CD14-positive monocyte (primary cell): ENCODE measurements around the gene CCDC86. TPM values are rescaled to one million over a fixed set of nuclear protein-coding genes. Genes with fewer than 3 reads are reported as not detected.

ENCODE experiments used
- DNase-seq, 3 donors: peaks; one replicate each; pipeline ENCODE4 v3.0.0-alpha.2; 2011 to 2022
- H2AFZ ChIP-seq: 2 replicates; pipeline ENCODE4 v1.6.0; 2012; ENCODE audit warnings: mild to moderate bottlenecking, low read depth, low read length, inconsistent platforms; ENCODE audit not compliant: insufficient read depth, poor library complexity, severe bottlenecking
- H3K27ac ChIP-seq, 2 donors: 1 replicate in 1 of 2; 2 replicates in 1 of 2; pipeline ENCODE4 v1.5.1; 2012 to 2013; ENCODE audit warnings: low read length in 2 of 2, control low read depth in 1 of 2, inconsistent platforms in 1 of 2, low read depth in 1 of 2, mild to moderate bottlenecking in 1 of 2
- H3K27me3 ChIP-seq, 2 donors: one replicate each; pipeline versions ENCODE4 v1.6.0 to v1.6.1; 2011 to 2013; ENCODE audit warnings: low read length in 2 of 2; ENCODE audit not compliant: control insufficient read depth in 2 of 2, insufficient read depth in 2 of 2
- H3K36me3 ChIP-seq, 2 donors: replicated peaks in 1 of 2; 1 replicate in 1 of 2; 2 replicates in 1 of 2; pipeline versions ENCODE4 v1.5.1 to v1.6.1; 2012 to 2013; ENCODE audit warnings: low read length in 2 of 2, control low read depth in 1 of 2, inconsistent platforms in 1 of 2, mild to moderate bottlenecking in 1 of 2; ENCODE audit not compliant: insufficient read depth in 2 of 2, control insufficient read depth in 1 of 2
- H3K4me1 ChIP-seq, 2 donors: 1 replicate in 1 of 2; 2 replicates in 1 of 2; pipeline versions ENCODE4 v1.5.1 to v1.6.1; 2012 to 2013; ENCODE audit warnings: low read length in 2 of 2, control low read depth in 1 of 2, inconsistent platforms in 1 of 2, mild to moderate bottlenecking in 1 of 2, moderate library complexity in 1 of 2; ENCODE audit not compliant: insufficient read depth in 2 of 2, control insufficient read depth in 1 of 2
- H3K4me2 ChIP-seq: replicated peaks from 2 replicates; pipeline ENCODE3; 2012; ENCODE audit warnings: low read length, moderate library complexity, mild to moderate bottlenecking; ENCODE audit not compliant: poor library complexity, severe bottlenecking; ENCODE audit errors: extremely low read depth
- H3K4me3 ChIP-seq, 3 experiments: fragments of 200-600 bp in 1 of 3; sonication (generic) in 1 of 3; replicated peaks in 1 of 3; 1 replicate in 2 of 3; 2 replicates in 1 of 3; pipeline ENCODE4 v1.5.1; 2011 to 2013; ENCODE audit warnings: low read length in 3 of 3, mild to moderate bottlenecking in 3 of 3, control low read depth in 2 of 3, low read depth in 2 of 3, inconsistent platforms in 1 of 3, moderate library complexity in 1 of 3
- H3K79me2 ChIP-seq: 2 replicates; pipeline ENCODE4 v1.6.0; 2012; ENCODE audit warnings: mild to moderate bottlenecking, control low read depth, inconsistent platforms, low read length, moderate library complexity; ENCODE audit not compliant: insufficient read depth
- H3K9ac ChIP-seq: 2 replicates; pipeline ENCODE4 v1.6.0; 2017; ENCODE audit warnings: low read length, mild to moderate bottlenecking; ENCODE audit not compliant: insufficient read depth, poor library complexity, severe bottlenecking
- H3K9me3 ChIP-seq, 2 donors: replicated peaks in 1 of 2; 1 replicate in 1 of 2; 2 replicates in 1 of 2; pipeline versions ENCODE4 v1.5.1 to v1.6.1; 2012 to 2013; ENCODE audit warnings: low read length in 2 of 2, control low read depth in 1 of 2; ENCODE audit not compliant: control insufficient read depth in 1 of 2, insufficient read depth in 1 of 2
- H4K20me1 ChIP-seq: 2 replicates; pipeline ENCODE4 v1.6.0; 2012; ENCODE audit warnings: mild to moderate bottlenecking, low read length, control low read depth, moderate library complexity; ENCODE audit not compliant: insufficient read depth
- H3K27ac Mint-ChIP-seq, 7 donors: one replicate each; pipeline ENCODE4 v1.8.0; 2020; ENCODE audit warnings: mild to moderate bottlenecking in 7 of 7, mixed read lengths in 7 of 7, moderate library complexity in 6 of 7, inconsistent platforms in 2 of 7
- H3K27me3 Mint-ChIP-seq, 3 donors: one replicate each; pipeline ENCODE4 v1.8.0; 2021 to 2022; ENCODE audit warnings: low read depth in 3 of 3, mild to moderate bottlenecking in 3 of 3, mixed read lengths in 3 of 3, moderate library complexity in 3 of 3, inconsistent platforms in 1 of 3
- H3K36me3 Mint-ChIP-seq, 2 donors: one replicate each; pipeline ENCODE4 v1.8.0; 2020; ENCODE audit warnings: mixed read lengths in 2 of 2, inconsistent platforms in 1 of 2, mild to moderate bottlenecking in 1 of 2
- H3K4me1 Mint-ChIP-seq: one replicate; pipeline ENCODE4 v1.8.0; 2020; ENCODE audit warnings: mild to moderate bottlenecking, mixed read lengths
- H3K4me3 Mint-ChIP-seq, 2 donors: one replicate each; pipeline ENCODE4 v1.8.0; 2020; ENCODE audit warnings: mild to moderate bottlenecking in 2 of 2, mixed read lengths in 2 of 2, moderate library complexity in 1 of 2
- H3K9me3 Mint-ChIP-seq, 7 donors: one replicate each; pipeline ENCODE4 v1.8.0; 2020 to 2022; ENCODE audit warnings: mixed read lengths in 7 of 7, mild to moderate bottlenecking in 6 of 7, moderate library complexity in 6 of 7, inconsistent platforms in 2 of 7
- CTCF ChIP-seq: fragments of 200-600 bp; IDR thresholded peaks from one replicate; pipeline ENCODE4 v1.8.0; 2022; ENCODE audit warnings: antibody characterized with exemption, mild to moderate bottlenecking
- WGBS: methylation state at CpG from one replicate; pipeline ENCODE4 v1.1.5; 2013; ENCODE audit warnings: missing lambda C conversion rate; ENCODE audit not compliant: insufficient coverage; 5-methylcytosine and 5-hydroxymethylcytosine counted together
- intact Hi-C, 2 donors: fragments of 100-400 bp; cut with micrococcal nuclease; formaldehyde crosslinking; loops; one replicate each; pipeline versions ENCODE4 v1.15.0 to v1.15.1; 2023
- polyA plus RNA-seq, 3 donors: library from polyadenylated mRNA; depleted of rRNA in 1 of 3; unstranded in 2 of 3; stranded (reverse) in 1 of 3; fragments of 300-500 nt in 2 of 3; fragments of >200 nt in 1 of 3; fragmentation: Illumina TruSeq in 2 of 3; gene quantifications; 1 replicate in 2 of 3; 2 replicates in 1 of 3; pipeline ENCODE4 v1.2.3, GENCODE V29; 2012 to 2021

Gene CCDC86
- polyA plus RNA-seq, 3 donors = 7.2 to 10.2 (median 8.3) TPM

DNA sequence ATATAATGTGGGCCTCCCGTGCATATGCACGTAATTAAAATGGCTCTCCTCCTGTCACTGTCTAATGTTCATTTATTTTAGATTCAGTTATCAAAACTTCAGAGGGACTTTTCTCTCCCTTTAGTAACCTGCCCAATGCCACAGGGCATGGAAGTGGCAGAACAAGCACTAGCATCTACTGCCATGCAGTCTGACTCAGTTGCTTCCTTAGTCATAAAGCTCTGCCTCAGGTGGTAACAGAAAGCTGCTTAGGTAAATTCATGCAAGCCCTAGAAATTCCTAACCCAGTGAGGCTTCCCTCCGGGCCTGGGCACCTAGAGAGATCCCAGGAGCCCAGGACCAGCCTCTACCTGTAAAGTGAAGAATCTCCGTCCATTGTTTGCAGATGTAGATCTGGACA is 55.6 kb downstream of the CCDC86 start:
- Histone ChIP-seq H3K36me3 (peaks cover 82 to 97% of the 10 kb centered on the region in 2 donors), H3K79me2 (peaks cover 2% of the 10 kb centered on the region), H3K4me3 (no peak overlapping the region), H3K9me3 (no peaks in the 10 kb centered on the region), H3K4me1 (no peaks in the 10 kb centered on the region), H3K27me3 (no peaks in the 10 kb centered on the region), H4K20me1 (no peaks in the 10 kb centered on the region), H3K4me2 (no peak overlapping the region), H3K27ac (no peak overlapping the region), H2AFZ (no peak overlapping the region), H3K9ac (no peak overlapping the region)
- 100% methylated on average over 1 of the region's 4 CpGs for WGBS
- Mint-ChIP-seq H3K9me3 (peaks cover 0 to 2% (median 0%) of the 10 kb centered on the region in 7 donors), H3K4me3 (no peak overlapping the region), H3K27ac (peak overlapping the region in 1 of 7 donors; percentile 74), H3K36me3 (peaks cover 91 to 93% of the 10 kb centered on the region in 2 donors), H3K27me3 (no peaks in the 10 kb centered on the region), H3K4me1 (peaks cover 7% of the 10 kb centered on the region)
- DNase-seq = no peak
- TF ChIP-seq CTCF = no peak
- intact Hi-C loops = no loop called here

- H3K27ac ChIP-seq = peak overlapping the region in 1 of 2 donors; percentile 69
- peaks cover 87 to 90% of the 10 kb centered on the region in 2 donors for H3K36me3 Mint-ChIP-seq
- no peak overlapping the region for H3K4me3 Mint-ChIP-seq
- H3K4me1 Mint-ChIP-seq = peaks cover 11% of the 10 kb centered on the region
- TF ChIP-seq CTCF = peak; percentile 99
- no peak overlapping the region for H2AFZ ChIP-seq
- no peaks in the 10 kb centered on the region for H3K27me3 ChIP-seq
- 73% methylated on average over 8 of the region's 12 CpGs for WGBS
- peaks cover 84 to 97% of the 10 kb centered on the region in 2 donors for H3K36me3 ChIP-seq
- H4K20me1 ChIP-seq = peaks cover 11% of the 10 kb centered on the region
- no peak overlapping the region for H3K4me2 ChIP-seq
- peaks cover 0 to under 1% of the 10 kb centered on the region in 2 donors for H3K4me1 ChIP-seq
- peaks cover 0 to 1% (median 0%) of the 10 kb centered on the region in 3 donors for H3K27me3 Mint-ChIP-seq
- H3K79me2 ChIP-seq = peaks cover 20% of the 10 kb centered on the region
- H3K9me3 ChIP-seq = no peaks in the 10 kb centered on the region
- peak; percentile 54 to 80 (median 68) for DNase-seq
- H3K9me3 Mint-ChIP-seq = no peaks in the 10 kb centered on the region
- H3K9ac ChIP-seq = no peak overlapping the region
- no peak overlapping the region for H3K4me3 ChIP-seq
- H3K27ac Mint-ChIP-seq = peak overlapping the region in 6 of 7 donors; percentile 45 to 88 (median 74)
- intact Hi-C loops = no loop called here
These were observed 57.4 kb downstream of the CCDC86 start for GRCh38 chr11:60899046-60899936.
